Bladder microvascular endothelial cell (primary cell): ENCODE results near the gene GPR108. TPM values are rescaled to one million over a fixed set of nuclear protein-coding genes. Genes with fewer than 3 reads are reported as not detected.

ENCODE experiments used
- total RNA-seq: library from RNA; depleted of rRNA; stranded (reverse); fragments of >200 nt; gene quantifications from 2 replicates; pipeline ENCODE4 v1.2.3, GENCODE V29; 2014

GPR108 gene
- total RNA-seq: 39.7 and 59.5 TPM in 2 replicates

GRCh38 chr19:6737284-6737872 lies at the start of gene GPR108:
TSS of gene GPR108 (minus strand) at chr19:6737580. CDS start at chr19:6737576, 4 bp downstream.

DNA sequence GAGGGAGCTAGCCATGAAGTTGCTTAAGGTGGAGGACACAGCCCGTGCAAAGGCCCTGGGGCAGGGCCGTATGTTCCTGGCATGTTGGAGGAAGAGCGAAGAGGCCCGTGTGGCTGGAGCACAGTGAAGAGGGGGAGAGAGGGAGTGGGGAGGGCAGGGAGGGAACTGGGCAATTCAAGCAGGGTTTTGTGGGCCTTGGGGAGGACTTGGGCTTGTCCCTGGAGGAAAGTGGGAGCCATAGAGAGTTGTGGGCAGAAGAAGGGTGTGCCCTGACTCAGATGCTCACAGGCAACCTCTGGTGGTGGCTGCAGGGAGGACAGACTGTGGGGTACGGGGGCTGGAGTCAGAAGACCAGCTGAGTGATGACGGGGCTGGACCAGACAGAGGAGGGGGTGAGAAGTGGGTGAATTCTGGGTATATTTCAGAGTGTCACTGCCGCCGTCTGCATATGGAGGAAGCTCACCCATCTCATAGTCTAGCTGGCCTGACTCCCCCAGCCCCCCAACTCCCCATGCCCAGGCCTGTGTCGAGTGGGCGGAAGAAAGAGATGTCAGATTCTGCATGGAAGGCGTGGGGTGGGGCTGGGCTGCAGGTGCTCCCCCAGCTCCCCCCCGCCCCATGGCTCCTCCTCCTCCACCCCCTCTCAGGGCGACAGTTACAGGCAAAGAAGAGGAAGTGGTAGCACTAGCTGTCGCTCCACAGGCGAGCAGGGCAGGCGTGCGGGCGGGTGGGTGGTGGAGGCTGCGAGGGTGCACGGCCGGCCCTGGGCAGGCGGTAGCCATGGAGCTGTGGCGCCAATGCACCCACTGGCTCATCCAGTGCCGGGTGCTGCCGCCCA lies 34.9 kb upstream of the GPR108 start, which contains the start of gene VAV1:
Gene VAV1 (plus strand): TSS at position 681 of the 838 bp plus-strand sequence. CDS start 100 bp downstream, at position 781.

DNA sequence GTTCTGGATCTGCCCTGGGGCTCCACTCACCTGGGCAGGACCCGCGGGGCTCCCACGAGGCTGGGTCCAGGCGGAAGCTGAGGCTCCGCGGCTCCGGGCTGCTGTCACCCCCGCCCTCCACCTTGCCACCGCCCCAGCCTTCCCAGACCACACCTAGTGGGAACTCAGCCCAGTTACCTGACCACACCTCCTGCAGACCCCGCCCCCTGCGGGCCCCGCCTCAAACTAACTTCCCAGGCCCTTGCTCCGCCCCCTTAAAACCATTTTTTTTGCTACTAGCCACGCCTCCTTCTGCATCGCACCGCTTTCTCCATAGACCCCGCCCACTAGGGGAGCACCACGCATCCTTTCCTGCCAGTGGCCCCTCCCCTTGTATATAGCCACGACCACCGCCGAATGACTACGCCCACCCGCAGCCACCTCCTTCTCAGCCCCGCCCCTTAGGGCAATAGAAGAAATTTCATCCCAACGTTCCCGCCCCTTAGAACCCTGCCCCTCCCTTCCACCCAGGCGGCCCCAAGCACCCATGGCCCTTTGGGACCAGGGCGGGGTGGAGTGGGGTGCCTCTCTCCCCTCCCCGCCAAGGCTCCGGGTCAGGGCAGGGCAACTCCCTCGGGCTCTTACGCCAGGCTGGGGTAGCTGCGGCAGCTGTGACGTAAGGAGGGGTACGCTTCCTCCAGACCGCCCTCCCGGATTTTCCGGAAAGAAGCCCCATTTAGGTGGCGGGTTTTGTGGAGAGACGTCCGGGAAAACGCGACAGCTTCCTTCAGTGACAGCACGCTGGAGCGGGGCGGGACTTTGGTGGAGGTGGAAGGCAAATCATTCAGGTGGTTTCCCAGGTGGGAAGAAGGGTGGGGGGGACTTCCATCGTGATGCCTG lies 30.2 kb upstream of the GPR108 start, which contains the start of gene SH2D3A:
Gene SH2D3A (minus strand): TSS at position 79 of the 879 bp plus-strand sequence. CDS start 3,687 bp downstream, outside the sequence.

GRCh38 chr19:6739390-6739882 lies 2.1 kb upstream of the GPR108 start, which contains the start of gene TRIP10:
TSS of gene TRIP10 (plus strand) at chr19:6739680. CDS start at chr19:6739762, 82 bp downstream.

GRCh38 chr19:6720369-6721137 lies 16.8 kb downstream of the GPR108 start, which contains the start of gene C3:
TSS of gene C3 (minus strand) at chr19:6720650. CDS start at chr19:6720589, 61 bp downstream.

Other genes with a start within 250 kb of the GPR108 start
- gene TUBB4A, start 235.3 kb downstream of the GPR108 start, total RNA-seq: not detected in 2 replicates
- gene TNFSF9, start 206.6 kb downstream of the GPR108 start, total RNA-seq: 0.32 and 0.69 TPM in 2 replicates
- 0.25 TPM in 1 of 2 replicates, not detected in the other for gene CD70, start 146.4 kb downstream of the GPR108 start, total RNA-seq
- gene TNFSF14, start 67.4 kb downstream of the GPR108 start, total RNA-seq: not detected in 2 replicates
- under 0.01 and 4.5 TPM in 2 replicates for gene C3, start 16.9 kb downstream of the GPR108 start, total RNA-seq
- gene TRIP10, start 2.1 kb upstream of the GPR108 start, total RNA-seq: 30.5 and 35.8 TPM in 2 replicates
- gene SH2D3A, start 29.9 kb upstream of the GPR108 start, total RNA-seq: 0.32 and 2.0 TPM in 2 replicates
- not detected in 2 replicates for gene VAV1, start 35.1 kb upstream of the GPR108 start, total RNA-seq
- gene ADGRE1, start 150.0 kb upstream of the GPR108 start, total RNA-seq: not detected in 2 replicates